GM19467 (cell line): ENCODE results near the gene POLR3A.

Source experiments
- ATAC-seq: cut with Tn5 transposase; IDR thresholded peaks from one replicate; pipeline ENCODE4 v1.9.1; 2021; ENCODE audit warnings: mild to moderate bottlenecking, moderate library complexity; ENCODE audit not compliant: unreplicated experiment

POLR3A gene

GRCh38 chr10:77959887-77960455, 69.3 kb downstream of the POLR3A start:
- no peak for ATAC-seq

GRCh38 chr10:77959384-77959783, 69.9 kb downstream of the POLR3A start:
- ATAC-seq = no peak

GRCh38 chr10:77955136-77955535, 74.2 kb downstream of the POLR3A start:
- no peak for ATAC-seq

- no peak for ATAC-seq
Measured at GRCh38 chr10:77949167-77949566, 80.1 kb downstream of the POLR3A start.

GRCh38 chr10:77946084-77946483, 83.2 kb downstream of the POLR3A start:
- no peak for ATAC-seq

- no peak for ATAC-seq
Measured at GRCh38 chr10:77944519-77944918, 84.8 kb downstream of the POLR3A start.

GRCh38 chr10:77943121-77943901, 86.0 kb downstream of the POLR3A start:
- ATAC-seq = no peak

GRCh38 chr10:77941790-77942189, 87.5 kb downstream of the POLR3A start:
- no peak for ATAC-seq

- ATAC-seq = no peak
Measured at GRCh38 chr10:77940627-77941026, 88.7 kb downstream of the POLR3A start.

GRCh38 chr10:77940225-77940624, 89.1 kb downstream of the POLR3A start:
- no peak for ATAC-seq

GRCh38 chr10:77939561-77940001, 89.7 kb downstream of the POLR3A start:
- no peak for ATAC-seq

- ATAC-seq = no peak
Measured at GRCh38 chr10:77936697-77937567, 92.4 kb downstream of the POLR3A start.

- no peak for ATAC-seq
Measured at GRCh38 chr10:77932016-77932715, 97.1 kb downstream of the POLR3A start.

GRCh38 chr10:77927402-77928246, 101.7 kb downstream of the POLR3A start:
- no peak for ATAC-seq

- no peak for ATAC-seq
Measured at GRCh38 chr10:77926566-77927401, 102.5 kb downstream of the POLR3A start, which contains the start of gene DLG5. DLG5 (minus strand) TSS chr10:77926755; CDS start chr10:77926520, 235 bp downstream.

- no peak for ATAC-seq
Measured at GRCh38 chr10:77925795-77926565, 103.3 kb downstream of the POLR3A start.

- no peak for ATAC-seq
Measured at GRCh38 chr10:77925410-77925794, 103.9 kb downstream of the POLR3A start.

- ATAC-seq = no peak
Measured at GRCh38 chr10:77922566-77923179, 106.6 kb downstream of the POLR3A start.
